Measurements from ENCODE around the gene OPN3. TPM values are rescaled to one million over a fixed set of nuclear protein-coding genes. Genes with fewer than 3 reads are reported as not detected.
A peak's percentile ranks its signal among the peaks of the same experiment; 100 is the strongest.

The OPN3 gene
- total and polyA plus RNA-seq, 4 donors, result 8.4 to 14.3 (median 11.7) TPM

DNA sequence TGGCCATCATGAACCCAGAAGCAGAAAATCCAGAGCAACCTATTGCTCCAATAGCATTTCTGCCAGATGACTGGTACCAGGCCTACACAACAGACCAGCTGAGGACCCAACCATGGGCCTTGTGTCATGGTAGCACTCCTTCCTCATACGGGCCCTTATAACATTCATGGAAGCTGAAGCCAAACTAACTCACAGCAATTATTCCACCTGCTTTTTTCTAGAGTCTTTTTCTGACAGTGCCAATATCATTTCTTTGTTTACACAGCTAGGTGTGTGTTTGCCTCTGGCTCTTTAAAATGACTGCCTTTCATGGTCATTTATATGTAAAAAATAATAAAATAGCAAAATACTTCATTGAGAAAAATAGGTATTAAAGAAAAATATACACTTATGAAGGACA is 8.0 kb upstream of the OPN3 start:
- no peak for DNase-seq (ENCODE audit: low read depth in 4 of 6, low spot score in 6 of 6)
- Histone ChIP-seq H3K27me3 (ENCODE audit: control insufficient read depth, insufficient read depth, low read length) (no peaks in the 10 kb centered on the region), H3K4me1 (ENCODE audit: control insufficient read depth, insufficient read depth, low read length) (no peaks in the 10 kb centered on the region), H3K27ac (ENCODE audit: low read depth, low read length) (no peak overlapping the region), H3K9me3 (ENCODE audit: control insufficient read depth, insufficient read depth, low read length) (no peaks in the 10 kb centered on the region), H3K4me3 (ENCODE audit: low read depth, low read length) (no peak overlapping the region), H3K36me3 (ENCODE audit: control insufficient read depth, insufficient read depth, low read length) (no peaks in the 10 kb centered on the region)
- no CpG with 5 or more reads among the region's 1 CpG for WGBS (ENCODE audit: insufficient coverage)

- Histone ChIP-seq H3K36me3 (ENCODE audit: control insufficient read depth, insufficient read depth, low read length) (no peaks in the 10 kb centered on the region), H3K27ac (ENCODE audit: low read depth, low read length) (no peak overlapping the region), H3K9me3 (ENCODE audit: control insufficient read depth, insufficient read depth, low read length) (no peaks in the 10 kb centered on the region), H3K27me3 (ENCODE audit: control insufficient read depth, insufficient read depth, low read length) (no peaks in the 10 kb centered on the region), H3K4me1 (ENCODE audit: control insufficient read depth, insufficient read depth, low read length) (no peaks in the 10 kb centered on the region), H3K4me3 (ENCODE audit: low read depth, low read length) (no peak overlapping the region)
- DNase-seq (ENCODE audit: low read depth in 4 of 6, low spot score in 6 of 6), result no peak
- 89% methylated on average over 1 of the region's 1 CpG for WGBS (ENCODE audit: insufficient coverage)
Observed at GRCh38 chr1:241647658-241648057, 7.5 kb upstream of the OPN3 start.

DNA sequence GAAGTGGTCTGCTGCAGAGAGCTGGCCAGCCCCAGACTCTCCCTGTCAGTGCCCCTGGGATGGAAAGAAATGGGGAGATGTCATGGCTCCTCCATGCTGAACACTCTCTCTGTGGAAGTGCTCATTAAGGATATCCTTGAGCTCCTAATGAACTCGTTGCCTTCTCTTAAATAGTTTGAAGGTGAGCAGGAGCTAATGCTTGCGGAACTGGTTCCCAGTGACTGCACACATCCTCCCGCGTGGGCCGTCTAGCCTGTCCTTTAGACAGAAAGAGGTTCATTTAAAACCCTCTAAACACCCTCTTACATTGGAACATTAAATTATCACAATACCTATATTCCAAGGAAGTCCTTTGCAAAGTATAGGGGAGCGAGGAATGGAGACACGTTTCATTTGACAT is 6.0 kb upstream of the OPN3 start:
- no peaks in the 10 kb centered on the region for H3K27me3 ChIP-seq (ENCODE audit: control insufficient read depth, insufficient read depth, low read length)
- DNase-seq (ENCODE audit: low read depth in 4 of 6, low spot score in 6 of 6), result no peak
- 92% methylated on average over 7 of the region's 7 CpGs for WGBS (ENCODE audit: insufficient coverage)
- H3K9me3 ChIP-seq (ENCODE audit: control insufficient read depth, insufficient read depth, low read length), result no peaks in the 10 kb centered on the region
- H3K4me3 ChIP-seq (ENCODE audit: low read depth, low read length), result no peak overlapping the region
- no peaks in the 10 kb centered on the region for H3K36me3 ChIP-seq (ENCODE audit: control insufficient read depth, insufficient read depth, low read length)
- no peak overlapping the region for H3K27ac ChIP-seq (ENCODE audit: low read depth, low read length)
- H3K4me1 ChIP-seq (ENCODE audit: control insufficient read depth, insufficient read depth, low read length), result no peaks in the 10 kb centered on the region

DNA sequence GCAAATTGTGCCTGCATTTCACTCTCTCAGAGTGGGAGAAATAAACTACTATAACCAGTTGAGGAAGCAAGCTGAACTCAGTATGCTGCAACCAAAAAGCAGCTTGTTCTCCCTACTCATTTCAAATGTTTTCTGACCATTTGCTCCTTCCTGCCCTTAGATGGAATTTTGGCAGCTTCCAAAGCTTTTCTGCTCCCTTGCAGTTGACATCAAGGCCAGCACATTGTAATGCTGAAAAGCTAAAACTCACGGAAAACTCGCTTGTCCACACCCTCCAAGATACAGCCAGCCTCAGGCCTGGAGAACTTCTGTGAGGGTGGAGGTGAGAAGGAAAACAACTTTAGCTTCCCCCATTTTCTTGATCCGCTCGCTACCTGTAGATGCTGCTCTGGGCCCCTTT is 5.0 kb upstream of the OPN3 start:
- H3K4me1 ChIP-seq (ENCODE audit: control insufficient read depth, insufficient read depth, low read length), result peaks cover 6% of the 10 kb centered on the region
- H3K9me3 ChIP-seq (ENCODE audit: control insufficient read depth, insufficient read depth, low read length), result no peaks in the 10 kb centered on the region
- no CpG with 5 or more reads among the region's 4 CpGs for WGBS (ENCODE audit: insufficient coverage)
- no peaks in the 10 kb centered on the region for H3K36me3 ChIP-seq (ENCODE audit: control insufficient read depth, insufficient read depth, low read length)
- no peak overlapping the region for H3K4me3 ChIP-seq (ENCODE audit: low read depth, low read length)
- DNase-seq (ENCODE audit: low read depth in 4 of 6, low spot score in 6 of 6), result no peak
- no peaks in the 10 kb centered on the region for H3K27me3 ChIP-seq (ENCODE audit: control insufficient read depth, insufficient read depth, low read length)
- H3K27ac ChIP-seq (ENCODE audit: low read depth, low read length), result no peak overlapping the region

DNA sequence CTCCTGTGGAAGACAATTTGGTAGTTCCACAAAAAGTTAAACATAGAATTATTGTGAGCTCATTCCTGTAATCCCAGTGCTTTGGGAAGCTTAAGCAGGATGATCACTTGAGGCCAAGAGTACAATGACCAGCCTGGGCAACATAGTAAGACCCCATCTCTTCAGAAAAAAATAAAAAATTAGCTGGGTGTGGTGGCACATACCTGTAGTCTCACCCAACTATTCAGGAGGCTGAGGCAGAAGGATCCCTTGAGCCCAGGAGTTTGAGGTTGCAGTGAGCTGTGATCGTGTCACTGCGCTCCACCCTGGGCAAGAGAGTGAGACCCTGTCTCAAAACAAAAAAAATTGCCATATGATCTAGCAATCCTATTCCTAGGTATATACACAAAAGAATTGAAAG is 4.1 kb upstream of the OPN3 start:
- Histone ChIP-seq H3K4me1 (ENCODE audit: control insufficient read depth, insufficient read depth, low read length) (peaks cover 6% of the 10 kb centered on the region), H3K27ac (ENCODE audit: low read depth, low read length) (no peak overlapping the region), H3K4me3 (ENCODE audit: low read depth, low read length) (no peak overlapping the region), H3K9me3 (ENCODE audit: control insufficient read depth, insufficient read depth, low read length) (no peaks in the 10 kb centered on the region), H3K36me3 (ENCODE audit: control insufficient read depth, insufficient read depth, low read length) (no peaks in the 10 kb centered on the region), H3K27me3 (ENCODE audit: control insufficient read depth, insufficient read depth, low read length) (no peaks in the 10 kb centered on the region)
- WGBS (ENCODE audit: insufficient coverage), result no CpG with 5 or more reads among the region's 2 CpGs
- no peak for DNase-seq (ENCODE audit: low read depth in 4 of 6, low spot score in 6 of 6)

DNA sequence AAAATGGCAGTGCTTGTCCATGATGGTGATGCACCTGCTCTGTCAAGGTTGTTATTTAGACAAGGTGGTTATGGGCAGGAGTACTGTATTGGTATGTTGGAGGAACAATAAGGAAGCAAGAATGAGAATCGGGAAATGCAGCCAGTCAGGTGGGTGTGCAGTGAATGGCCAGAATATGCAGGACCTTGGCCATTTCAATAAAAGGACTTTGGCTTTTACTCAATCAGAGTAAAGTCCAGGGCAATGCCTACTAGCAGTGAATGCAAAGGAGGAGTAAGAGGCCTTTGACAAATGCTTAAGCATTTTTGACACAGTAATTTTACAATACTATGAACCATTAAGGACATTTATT is 2.4 kb upstream of the OPN3 start:
- Histone ChIP-seq H3K36me3 (ENCODE audit: control insufficient read depth, insufficient read depth, low read length) (no peaks in the 10 kb centered on the region), H3K4me1 (ENCODE audit: control insufficient read depth, insufficient read depth, low read length) (peaks cover 6% of the 10 kb centered on the region), H3K27me3 (ENCODE audit: control insufficient read depth, insufficient read depth, low read length) (no peaks in the 10 kb centered on the region), H3K4me3 (ENCODE audit: low read depth, low read length) (no peak overlapping the region), H3K27ac (ENCODE audit: low read depth, low read length) (no peak overlapping the region), H3K9me3 (ENCODE audit: control insufficient read depth, insufficient read depth, low read length) (no peaks in the 10 kb centered on the region)
- no peak for DNase-seq (ENCODE audit: low read depth in 4 of 6, low spot score in 6 of 6)
- WGBS (ENCODE audit: insufficient coverage), result 89% methylated on average over 1 of the region's 1 CpG

DNA sequence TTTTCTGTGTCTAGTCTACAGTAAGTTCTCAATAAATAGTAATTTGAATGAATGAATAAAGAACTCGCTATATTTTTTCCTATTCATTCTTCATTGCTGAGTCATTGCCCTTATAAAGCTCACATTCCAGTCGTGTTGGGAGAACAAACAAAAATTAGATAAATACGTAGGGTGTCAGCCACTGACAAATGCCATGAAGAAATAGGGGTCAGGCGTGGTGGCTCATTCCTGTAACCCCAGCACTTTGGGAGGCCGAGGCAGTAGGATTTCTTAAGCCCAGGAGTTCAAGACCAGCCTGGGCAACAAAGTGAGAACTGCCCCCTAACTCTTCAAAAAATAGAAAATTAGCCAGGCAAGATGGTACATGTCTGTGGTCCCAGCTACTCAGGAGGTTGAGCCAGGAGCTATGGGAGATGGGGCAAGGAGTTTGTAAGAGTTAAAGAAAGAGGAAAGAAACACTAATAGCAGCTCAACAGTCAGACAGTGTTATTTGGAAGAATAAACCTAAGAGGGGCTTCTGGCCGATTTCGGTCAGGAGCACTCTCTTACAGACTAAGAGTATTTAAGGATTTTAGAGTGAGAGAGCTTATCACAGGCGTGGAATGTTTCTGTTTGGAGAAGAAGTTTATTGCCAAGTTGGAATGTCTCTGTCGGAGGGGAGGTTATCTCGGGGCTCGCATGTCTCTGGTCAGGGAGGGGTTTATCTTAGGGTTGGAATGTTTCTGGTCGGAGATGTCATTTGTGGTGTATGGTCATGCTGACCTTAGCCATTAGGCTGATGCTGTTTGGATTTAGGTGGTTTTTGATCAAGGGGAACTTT is 1.8 kb upstream of the OPN3 start:
- DNase-seq (ENCODE audit: low read depth in 4 of 6, low spot score in 6 of 6), result no peak
- Histone ChIP-seq H3K4me1 (ENCODE audit: control insufficient read depth, insufficient read depth, low read length) (peaks cover 6% of the 10 kb centered on the region), H3K9me3 (ENCODE audit: control insufficient read depth, insufficient read depth, low read length) (no peaks in the 10 kb centered on the region), H3K36me3 (ENCODE audit: control insufficient read depth, insufficient read depth, low read length) (no peaks in the 10 kb centered on the region), H3K27ac (ENCODE audit: low read depth, low read length) (no peak overlapping the region), H3K4me3 (ENCODE audit: low read depth, low read length) (no peak overlapping the region), H3K27me3 (ENCODE audit: control insufficient read depth, insufficient read depth, low read length) (no peaks in the 10 kb centered on the region)
- 95% methylated on average over 11 of the region's 12 CpGs for WGBS (ENCODE audit: insufficient coverage)

GRCh38 chr1:241640867-241641622 is 876 bp upstream of the OPN3 start:
- H3K4me1 ChIP-seq (ENCODE audit: control insufficient read depth, insufficient read depth, low read length), result peaks cover 6% of the 10 kb centered on the region
- H3K4me3 ChIP-seq (ENCODE audit: low read depth, low read length), result peak overlapping the region; percentile 48
- no peaks in the 10 kb centered on the region for H3K27me3 ChIP-seq (ENCODE audit: control insufficient read depth, insufficient read depth, low read length)
- no peaks in the 10 kb centered on the region for H3K36me3 ChIP-seq (ENCODE audit: control insufficient read depth, insufficient read depth, low read length)
- H3K9me3 ChIP-seq (ENCODE audit: control insufficient read depth, insufficient read depth, low read length), result no peaks in the 10 kb centered on the region
- 97% methylated on average over 8 of the region's 9 CpGs for WGBS (ENCODE audit: insufficient coverage)
- H3K27ac ChIP-seq (ENCODE audit: low read depth, low read length), result peak overlapping the region; percentile 73
- DNase-seq (ENCODE audit: low read depth in 4 of 6, low spot score in 6 of 6), result peak in 1 of 6 donors; percentile 10

DNA sequence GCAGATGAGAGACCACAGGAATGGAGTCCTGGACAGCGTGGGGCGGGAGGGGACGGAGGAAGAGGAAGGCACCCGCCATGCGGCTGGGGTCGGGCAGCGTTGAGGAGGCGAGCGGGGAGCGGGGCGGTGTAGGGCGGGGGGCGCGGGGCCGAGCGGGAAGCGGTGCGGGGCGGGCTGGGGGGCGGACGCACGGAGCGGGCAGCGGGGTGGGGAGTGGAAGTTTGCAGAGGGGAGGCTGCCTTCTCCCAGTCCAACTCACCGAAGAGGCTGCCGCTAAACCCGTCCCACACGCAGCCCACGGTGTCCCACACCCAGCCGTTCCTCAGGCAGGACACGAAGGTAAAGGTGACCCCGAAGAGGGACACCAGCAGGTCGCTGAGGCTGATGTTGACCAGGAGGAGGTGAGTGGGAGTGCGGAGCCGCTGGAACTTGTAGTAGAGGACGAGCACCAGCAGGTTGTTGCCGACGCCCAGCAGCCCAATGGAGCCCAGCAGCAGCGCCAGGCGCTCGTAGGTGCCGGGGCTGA is 483 bp downstream of the OPN3 start:
- H3K36me3 ChIP-seq (ENCODE audit: control insufficient read depth, insufficient read depth, low read length), result no peaks in the 10 kb centered on the region
- H3K27ac ChIP-seq (ENCODE audit: low read depth, low read length), result peak overlapping the region; percentile 69
- no peaks in the 10 kb centered on the region for H3K9me3 ChIP-seq (ENCODE audit: control insufficient read depth, insufficient read depth, low read length)
- peak in 2 of 6 donors; percentile 24 to 65 for DNase-seq (ENCODE audit: low read depth in 4 of 6, low spot score in 6 of 6)
- H3K4me3 ChIP-seq (ENCODE audit: low read depth, low read length), result peak overlapping the region; percentile 93
- H3K27me3 ChIP-seq (ENCODE audit: control insufficient read depth, insufficient read depth, low read length), result no peaks in the 10 kb centered on the region
- WGBS (ENCODE audit: insufficient coverage), result under 1% methylated on average over 21 of the region's 42 CpGs
- H3K4me1 ChIP-seq (ENCODE audit: control insufficient read depth, insufficient read depth, low read length), result peaks cover 6% of the 10 kb centered on the region

All from spinal cord (tissue), 10 donors.